A673 (cell line): Measurements from ENCODE around the gene MICAL3. TPM values are rescaled to one million over a fixed set of nuclear protein-coding genes. Genes with fewer than 3 reads are reported as not detected.

Experiments
- BruUV-seq: library from RNA; stranded (reverse); fragments of 400-500 nt; replicated peaks from 2 replicates; lab custom pipeline; 2021; lab: Mats Ljungman, UMichigan
- CTCF ChIA-PET: fragments of 300-600 bp; sonication (Branson Sonifier 250); formaldehyde crosslinking; loops from one replicate; lab custom pipeline; 2022; ENCODE audit warnings: antibody characterized with exemption; lab: Charles Lee
- POLR2A ChIA-PET: fragments of 300-600 bp; sonication (Branson Sonifier 250); formaldehyde crosslinking; loops from one replicate; lab custom pipeline; 2022; ENCODE audit warnings: antibody characterized with exemption; ENCODE audit not compliant: low non-redundant PET; lab: Charles Lee
- DNase-seq: peaks from one replicate; pipeline ENCODE4 v3.0.0-alpha.2; 2015; ENCODE audit warnings: low spot score
- H3K27ac ChIP-seq: fragments of 200-600 bp; sonication (generic); 2 replicates; pipeline ENCODE4 v1.5.1; 2016; ENCODE audit warnings: mixed run types, low read depth, mild to moderate bottlenecking, mixed read lengths, antibody characterized with exemption, low read length; ENCODE audit not compliant: poor library complexity, severe bottlenecking
- H3K27me3 ChIP-seq: fragments of 200-600 bp; sonication (generic); replicated peaks from 2 replicates; pipeline ENCODE4 v1.6.1; 2017; ENCODE audit warnings: mixed run types, low read depth, mild to moderate bottlenecking, mixed read lengths, antibody characterized with exemption, low read length; ENCODE audit not compliant: insufficient read depth, poor library complexity
- H3K36me3 ChIP-seq: fragments of 200-600 bp; sonication (generic); 2 replicates; pipeline ENCODE4 v1.6.1; 2016; ENCODE audit warnings: mixed run types, mild to moderate bottlenecking, mixed read lengths, antibody characterized with exemption, low read length; ENCODE audit not compliant: insufficient read depth, poor library complexity, severe bottlenecking
- H3K4me1 ChIP-seq: fragments of 200-600 bp; sonication (generic); 2 replicates; pipeline ENCODE4 v1.6.1; 2017; ENCODE audit warnings: mixed run types, mild to moderate bottlenecking, mixed read lengths, antibody characterized with exemption, low read length; ENCODE audit not compliant: insufficient read depth, poor library complexity, severe bottlenecking
- H3K4me3 ChIP-seq: fragments of 200-600 bp; sonication (generic); 2 replicates; pipeline ENCODE4 v1.5.1; 2016; ENCODE audit warnings: low read depth, mixed run types, mild to moderate bottlenecking, mixed read lengths, low read length; ENCODE audit not compliant: poor library complexity, severe bottlenecking
- H3K9me3 ChIP-seq: fragments of 200-600 bp; sonication (generic); 2 replicates; pipeline ENCODE4 v1.6.1; 2016; ENCODE audit warnings: mixed run types, low read depth, mild to moderate bottlenecking, mixed read lengths, antibody characterized with exemption, low read length; ENCODE audit not compliant: poor library complexity, severe bottlenecking
- EZH2 ChIP-seq: fragments of 200-600 bp; sonication (generic); IDR thresholded peaks from 2 replicates; pipeline ENCODE4 v1.6.1; 2017; ENCODE audit warnings: borderline replicate concordance, low read depth, mild to moderate bottlenecking, mixed read lengths, antibody characterized with exemption, low read length; ENCODE audit not compliant: poor library complexity, severe bottlenecking
- intact Hi-C: fragments of 100-400 bp; cut with micrococcal nuclease; formaldehyde crosslinking; loops from one replicate; pipeline ENCODE4 v1.10.0; 2022; ENCODE audit not compliant: unreplicated experiment
- total RNA-seq: library from RNA; stranded (reverse); gene quantifications from 2 replicates; pipeline ENCODE4 v1.2.3, GENCODE V29; 2021
- TF ChIP-seq, protein P1 (sequence below): fragments of 300-800, 200-600 bp; sonication (generic); conservative IDR thresholded peaks from 2 replicates; pipeline ENCODE4 v1.5.1; 2017; ENCODE audit warnings: low read depth, mild to moderate bottlenecking, antibody characterized with exemption, low read length, moderate library complexity, mixed read lengths

The MICAL3 gene
- total RNA-seq, 1 experiment from 2014 or later = 63.6 TPM

GRCh38 chr22:17867160-17867785 is 157.1 kb downstream of the MICAL3 start:
- CTCF ChIA-PET = no interaction called here
- Histone ChIP-seq H3K4me1 (no peaks in the 10 kb centered on the region), H3K4me3 (no peak overlapping the region), H3K27ac (no peak overlapping the region), H3K9me3 (no peaks in the 10 kb centered on the region), H3K27me3 (no peaks in the 10 kb centered on the region), H3K36me3 (peaks cover 10% of the 10 kb centered on the region)
- no peak for DNase-seq
- intact Hi-C loops = no loop called here
- no TSS peak for BruUV-seq
- TF ChIP-seq, protein P1, sequence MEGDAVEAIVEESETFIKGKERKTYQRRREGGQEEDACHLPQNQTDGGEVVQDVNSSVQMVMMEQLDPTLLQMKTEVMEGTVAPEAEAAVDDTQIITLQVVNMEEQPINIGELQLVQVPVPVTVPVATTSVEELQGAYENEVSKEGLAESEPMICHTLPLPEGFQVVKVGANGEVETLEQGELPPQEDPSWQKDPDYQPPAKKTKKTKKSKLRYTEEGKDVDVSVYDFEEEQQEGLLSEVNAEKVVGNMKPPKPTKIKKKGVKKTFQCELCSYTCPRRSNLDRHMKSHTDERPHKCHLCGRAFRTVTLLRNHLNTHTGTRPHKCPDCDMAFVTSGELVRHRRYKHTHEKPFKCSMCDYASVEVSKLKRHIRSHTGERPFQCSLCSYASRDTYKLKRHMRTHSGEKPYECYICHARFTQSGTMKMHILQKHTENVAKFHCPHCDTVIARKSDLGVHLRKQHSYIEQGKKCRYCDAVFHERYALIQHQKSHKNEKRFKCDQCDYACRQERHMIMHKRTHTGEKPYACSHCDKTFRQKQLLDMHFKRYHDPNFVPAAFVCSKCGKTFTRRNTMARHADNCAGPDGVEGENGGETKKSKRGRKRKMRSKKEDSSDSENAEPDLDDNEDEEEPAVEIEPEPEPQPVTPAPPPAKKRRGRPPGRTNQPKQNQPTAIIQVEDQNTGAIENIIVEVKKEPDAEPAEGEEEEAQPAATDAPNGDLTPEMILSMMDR = no peak
- no peak for TF ChIP-seq EZH2
- POLR2A ChIA-PET = no interaction called here

- H3K9me3 ChIP-seq = no peaks in the 10 kb centered on the region
- peaks cover 10% of the 10 kb centered on the region for H3K36me3 ChIP-seq
- ChIA-PET CTCF (no interaction called here), POLR2A (no interaction called here)
- no peaks in the 10 kb centered on the region for H3K27me3 ChIP-seq
- no peaks in the 10 kb centered on the region for H3K4me1 ChIP-seq
- TF ChIP-seq EZH2 = no peak
- TF ChIP-seq, protein P1 = no peak
- H3K27ac ChIP-seq = no peak overlapping the region
- intact Hi-C loops = no loop called here
- peak; percentile 26 for DNase-seq
- BruUV-seq = no TSS peak
- no peak overlapping the region for H3K4me3 ChIP-seq
Observed at GRCh38 chr22:17866621-17867020, 157.7 kb downstream of the MICAL3 start.

- no TSS peak for BruUV-seq
- Histone ChIP-seq H3K27ac (no peak overlapping the region), H3K36me3 (peaks cover 10% of the 10 kb centered on the region), H3K9me3 (no peaks in the 10 kb centered on the region), H3K27me3 (no peaks in the 10 kb centered on the region), H3K4me3 (no peak overlapping the region), H3K4me1 (no peaks in the 10 kb centered on the region)
- no peak for DNase-seq
- no peak for TF ChIP-seq EZH2
- TF ChIP-seq, protein P1 = no peak
- intact Hi-C loops = no loop called here
- ChIA-PET POLR2A (no interaction called here), CTCF (no interaction called here)
Observed at GRCh38 chr22:17866127-17866526, 158.2 kb downstream of the MICAL3 start.
